ENCODE results near the gene TRAPPC8. TPM values are rescaled to one million over a fixed set of nuclear protein-coding genes. Genes with fewer than 3 reads are reported as not detected.
"Not testable (repeated sequence)": the region's sequence is repeated elsewhere in the genome, so short reads cannot be mapped to it uniquely, and the experiment has no call there.

Gene TRAPPC8
- total and polyA plus RNA-seq, 9 donors: 24.3 to 36.4 (median 27.0) TPM

GRCh38 chr18:31946305-31947046 is 3.5 kb upstream of the TRAPPC8 start:
- Histone ChIP-seq H3K4me1 (ENCODE audit: control insufficient read depth, insufficient read depth, low read length) (peaks cover 3% of the 10 kb centered on the region), H3K27ac (ENCODE audit: low read length) (no peak overlapping the region), H3K9me3 (replicated peaks; ENCODE audit: control insufficient read depth, low read depth, low read length) (no peaks in the 10 kb centered on the region), H3K36me3 (ENCODE audit: control insufficient read depth, insufficient read depth, low read length) (no peaks in the 10 kb centered on the region), H3K4me3 (ENCODE audit: low read length) (no peak overlapping the region), H3K27me3 (ENCODE audit: control insufficient read depth, insufficient read depth, low read length) (no peaks in the 10 kb centered on the region)
- DNase-seq: no peak
- 81% methylated on average over 5 of the region's 8 CpGs for WGBS (ENCODE audit: insufficient coverage)

GRCh38 chr18:31943878-31944816 is 1.2 kb upstream of the TRAPPC8 start:
- WGBS (ENCODE audit: insufficient coverage): 3% methylated on average over 7 of the region's 15 CpGs
- peaks cover 3% of the 10 kb centered on the region for H3K4me1 ChIP-seq (ENCODE audit: control insufficient read depth, insufficient read depth, low read length)
- peak overlapping the region; percentile 89 for H3K4me3 ChIP-seq (ENCODE audit: low read length)
- no peak for DNase-seq
- no peaks in the 10 kb centered on the region for H3K27me3 ChIP-seq (ENCODE audit: control insufficient read depth, insufficient read depth, low read length)
- peak overlapping the region; percentile 88 for H3K27ac ChIP-seq (ENCODE audit: low read length)
- H3K36me3 ChIP-seq (ENCODE audit: control insufficient read depth, insufficient read depth, low read length): no peaks in the 10 kb centered on the region
- H3K9me3 ChIP-seq (replicated peaks; ENCODE audit: control insufficient read depth, low read depth, low read length): no peaks in the 10 kb centered on the region

GRCh38 chr18:31942291-31942998 is 483 bp downstream of the TRAPPC8 start:
- peak; percentile 43 for DNase-seq
- H3K36me3 ChIP-seq (ENCODE audit: control insufficient read depth, insufficient read depth, low read length): no peaks in the 10 kb centered on the region
- peak overlapping the region; percentile 93 for H3K27ac ChIP-seq (ENCODE audit: low read length)
- no peaks in the 10 kb centered on the region for H3K9me3 ChIP-seq (replicated peaks; ENCODE audit: control insufficient read depth, low read depth, low read length)
- under 1% methylated on average over 57 of the region's 64 CpGs for WGBS (ENCODE audit: insufficient coverage)
- H3K4me3 ChIP-seq (ENCODE audit: low read length): peak overlapping the region; percentile 92
- no peaks in the 10 kb centered on the region for H3K27me3 ChIP-seq (ENCODE audit: control insufficient read depth, insufficient read depth, low read length)
- peaks cover 3% of the 10 kb centered on the region for H3K4me1 ChIP-seq (ENCODE audit: control insufficient read depth, insufficient read depth, low read length)

GRCh38 chr18:31941010-31941809 is 1.7 kb downstream of the TRAPPC8 start:
- H3K27me3 ChIP-seq (ENCODE audit: control insufficient read depth, insufficient read depth, low read length): no peaks in the 10 kb centered on the region
- peaks cover 3% of the 10 kb centered on the region for H3K4me1 ChIP-seq (ENCODE audit: control insufficient read depth, insufficient read depth, low read length)
- H3K4me3 ChIP-seq (ENCODE audit: low read length): peak overlapping the region; percentile 92

GRCh38 chr18:31934773-31935172 is 8.2 kb downstream of the TRAPPC8 start:
- not testable (repeated sequence) for H3K27me3 ChIP-seq (ENCODE audit: control insufficient read depth, insufficient read depth, low read length); H3K27ac ChIP-seq (ENCODE audit: low read length); H3K9me3 ChIP-seq (replicated peaks; ENCODE audit: control insufficient read depth, low read depth, low read length); H3K4me1 ChIP-seq (ENCODE audit: control insufficient read depth, insufficient read depth, low read length); H3K4me3 ChIP-seq (ENCODE audit: low read length); H3K36me3 ChIP-seq (ENCODE audit: control insufficient read depth, insufficient read depth, low read length); DNase-seq
- WGBS (ENCODE audit: insufficient coverage): 100% methylated on average over 3 of the region's 8 CpGs

More at GRCh38 chr18:31941010-31941809, 1.7 kb downstream of the TRAPPC8 start:
- H3K27ac ChIP-seq (ENCODE audit: low read length): no peak overlapping the region
- H3K9me3 ChIP-seq (replicated peaks; ENCODE audit: control insufficient read depth, low read depth, low read length): no peaks in the 10 kb centered on the region
- DNase-seq: no peak
- 92% methylated on average over 9 of the region's 24 CpGs for WGBS (ENCODE audit: insufficient coverage)
- peaks cover under 1% of the 10 kb centered on the region for H3K36me3 ChIP-seq (ENCODE audit: control insufficient read depth, insufficient read depth, low read length)

GRCh38 chr18:31931886-31932240 is 11.1 kb downstream of the TRAPPC8 start:
- no peak for DNase-seq
- Histone ChIP-seq H3K4me1 (ENCODE audit: control insufficient read depth, insufficient read depth, low read length) (no peaks in the 10 kb centered on the region), H3K4me3 (ENCODE audit: low read length) (no peak overlapping the region), H3K27ac (ENCODE audit: low read length) (no peak overlapping the region), H3K36me3 (ENCODE audit: control insufficient read depth, insufficient read depth, low read length) (peaks cover 8% of the 10 kb centered on the region), H3K27me3 (ENCODE audit: control insufficient read depth, insufficient read depth, low read length) (no peaks in the 10 kb centered on the region), H3K9me3 (replicated peaks; ENCODE audit: control insufficient read depth, low read depth, low read length) (no peaks in the 10 kb centered on the region)
- 90% methylated on average over 2 of the region's 6 CpGs for WGBS (ENCODE audit: insufficient coverage)

GRCh38 chr18:31931163-31931885 is 11.6 kb downstream of the TRAPPC8 start:
- DNase-seq: no peak
- H3K36me3 ChIP-seq (ENCODE audit: control insufficient read depth, insufficient read depth, low read length): peaks cover 8% of the 10 kb centered on the region
- no peak overlapping the region for H3K4me3 ChIP-seq (ENCODE audit: low read length)
- no peaks in the 10 kb centered on the region for H3K4me1 ChIP-seq (ENCODE audit: control insufficient read depth, insufficient read depth, low read length)
- no peak overlapping the region for H3K27ac ChIP-seq (ENCODE audit: low read length)
- no peaks in the 10 kb centered on the region for H3K27me3 ChIP-seq (ENCODE audit: control insufficient read depth, insufficient read depth, low read length)
- no peaks in the 10 kb centered on the region for H3K9me3 ChIP-seq (replicated peaks; ENCODE audit: control insufficient read depth, low read depth, low read length)
- no CpG with 5 or more reads among the region's 6 CpGs for WGBS (ENCODE audit: insufficient coverage)

GRCh38 chr18:31929273-31929672 is 13.7 kb downstream of the TRAPPC8 start:
- peaks cover 5% of the 10 kb centered on the region for H3K36me3 ChIP-seq (ENCODE audit: control insufficient read depth, insufficient read depth, low read length)

GRCh38 chr18:31926988-31927387 is 15.9 kb downstream of the TRAPPC8 start:
- H3K27ac ChIP-seq (ENCODE audit: low read length); H3K9me3 ChIP-seq (replicated peaks; ENCODE audit: control insufficient read depth, low read depth, low read length); H3K4me3 ChIP-seq (ENCODE audit: low read length); H3K27me3 ChIP-seq (ENCODE audit: control insufficient read depth, insufficient read depth, low read length); DNase-seq; H3K36me3 ChIP-seq (ENCODE audit: control insufficient read depth, insufficient read depth, low read length); H3K4me1 ChIP-seq (ENCODE audit: control insufficient read depth, insufficient read depth, low read length): not testable (repeated sequence)
- 87% methylated on average over 3 of the region's 5 CpGs for WGBS (ENCODE audit: insufficient coverage)

More at GRCh38 chr18:31929273-31929672, 13.7 kb downstream of the TRAPPC8 start:
- Histone ChIP-seq H3K27ac (ENCODE audit: low read length) (no peak overlapping the region), H3K4me1 (ENCODE audit: control insufficient read depth, insufficient read depth, low read length) (no peaks in the 10 kb centered on the region), H3K27me3 (ENCODE audit: control insufficient read depth, insufficient read depth, low read length) (no peaks in the 10 kb centered on the region), H3K4me3 (ENCODE audit: low read length) (no peak overlapping the region), H3K9me3 (replicated peaks; ENCODE audit: control insufficient read depth, low read depth, low read length) (no peaks in the 10 kb centered on the region)
- DNase-seq: no peak

Measured in muscle of leg (tissue), 11 donors.